Activated naive CD4-positive, alpha-beta T cell treated with anti-CD3 and anti-CD28 coated beads for 36 hours (primary cell): Measurements from ENCODE around the gene MTUS2. TPM values are rescaled to one million over a fixed set of nuclear protein-coding genes. Genes with fewer than 3 reads are reported as not detected.

Experiments used
- CTCF ChIA-PET: fragments of 350-600 bp; sonication (Branson Sonifier 250); formaldehyde crosslinking; loops from one replicate; lab custom pipeline; 2021; ENCODE audit warnings: antibody characterized with exemption; lab: Charles Lee
- DNase-seq: peaks from one replicate; pipeline ENCODE4 v3.0.0-alpha.2; 2020
- H3K27ac Mint-ChIP-seq: one replicate; pipeline ENCODE4 v1.8.0; 2021; ENCODE audit warnings: mild to moderate bottlenecking, mixed read lengths
- H3K27me3 Mint-ChIP-seq: one replicate; pipeline ENCODE4 v1.8.0; 2021; ENCODE audit warnings: low read depth, mixed read lengths
- H3K36me3 Mint-ChIP-seq: one replicate; pipeline ENCODE4 v1.8.0; 2021; ENCODE audit warnings: low read depth, mixed read lengths
- H3K4me1 Mint-ChIP-seq: one replicate; pipeline ENCODE4 v1.8.0; 2021; ENCODE audit warnings: low read depth, mixed read lengths
- H3K4me3 Mint-ChIP-seq: one replicate; pipeline ENCODE4 v1.8.0; 2021; ENCODE audit warnings: mild to moderate bottlenecking, moderate library complexity, mixed read lengths
- H3K9me3 Mint-ChIP-seq: one replicate; pipeline ENCODE4 v1.8.0; 2021; ENCODE audit warnings: mixed read lengths
- intact Hi-C: fragments of 100-400 bp; cut with micrococcal nuclease; formaldehyde crosslinking; loops from one replicate; pipeline ENCODE4 v1.15.1; 2023
- total RNA-seq, 2 experiments: library from RNA; stranded (reverse); gene quantifications; one replicate each; pipeline ENCODE4 v1.2.3, GENCODE V29; 2021

The MTUS2 gene
- total RNA-seq, 2 experiments from 2014 or later = not detected

DNA sequence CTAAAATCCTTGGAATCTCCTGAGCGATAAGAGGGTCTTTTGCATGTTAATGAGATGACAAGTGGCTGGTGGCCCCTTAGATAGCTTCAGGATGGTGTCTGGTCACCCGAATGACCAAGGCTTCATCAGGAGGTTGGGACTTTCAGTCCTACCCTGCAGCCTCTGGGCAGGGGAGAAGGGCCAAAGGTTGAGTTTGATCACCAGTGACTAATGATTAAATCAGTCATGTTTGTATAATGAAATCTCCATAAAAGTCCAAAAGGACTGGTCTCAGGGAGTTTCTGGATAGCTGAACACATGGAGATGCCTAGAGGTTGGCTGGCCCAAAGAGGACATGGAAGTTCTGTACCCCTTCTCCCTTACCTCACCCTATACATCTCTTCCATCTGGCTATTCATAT is 316.2 kb downstream of the MTUS2 start:
- Mint-ChIP-seq H3K4me3 (no peak overlapping the region), H3K4me1 (no peaks in the 10 kb centered on the region)

GRCh38 chr13:29137016-29137415 is 316.9 kb downstream of the MTUS2 start:
- Mint-ChIP-seq H3K27me3 (peaks cover 4% of the 10 kb centered on the region), H3K27ac (no peak overlapping the region), H3K4me3 (no peak overlapping the region), H3K36me3 (no peaks in the 10 kb centered on the region), H3K9me3 (peaks cover 5% of the 10 kb centered on the region), H3K4me1 (no peaks in the 10 kb centered on the region)
- intact Hi-C loops = no loop called here
- CTCF ChIA-PET = no interaction called here
- no peak for DNase-seq

More for the DNA sequence above, 316.2 kb downstream of the MTUS2 start:
- CTCF ChIA-PET = no interaction called here
- intact Hi-C loops = no loop called here
- Mint-ChIP-seq H3K27me3 (peaks cover 3% of the 10 kb centered on the region), H3K36me3 (no peaks in the 10 kb centered on the region), H3K9me3 (peaks cover 5% of the 10 kb centered on the region), H3K27ac (no peak overlapping the region)
- DNase-seq = no peak

GRCh38 chr13:29137995-29138394 is 317.9 kb downstream of the MTUS2 start:
- Mint-ChIP-seq H3K27ac (no peak overlapping the region), H3K36me3 (no peaks in the 10 kb centered on the region), H3K4me1 (no peaks in the 10 kb centered on the region), H3K9me3 (peaks cover 5% of the 10 kb centered on the region), H3K27me3 (peaks cover 4% of the 10 kb centered on the region), H3K4me3 (no peak overlapping the region)
- CTCF ChIA-PET = no interaction called here
- no peak for DNase-seq
- intact Hi-C loops = no loop called here

DNA sequence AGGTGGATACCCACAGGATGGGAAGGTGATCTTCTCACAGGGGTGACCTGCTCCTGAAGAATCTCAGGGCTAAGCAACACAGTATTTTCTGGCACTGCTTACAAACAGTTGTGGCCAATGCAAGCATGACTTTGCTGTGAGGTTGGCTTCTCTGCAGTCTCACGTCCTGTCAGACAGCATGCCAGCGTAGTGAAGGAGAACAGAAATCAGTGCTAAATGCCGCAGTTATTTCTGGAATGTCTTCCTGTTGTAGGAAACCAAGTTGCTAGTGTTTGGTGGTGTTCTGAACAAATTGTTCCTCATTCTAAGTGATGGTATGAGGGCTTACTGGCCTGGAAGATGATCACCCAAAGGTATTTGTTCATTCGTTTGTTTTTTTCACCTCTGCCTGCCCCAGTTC is 320.1 kb downstream of the MTUS2 start:
- Mint-ChIP-seq H3K27ac (no peak overlapping the region), H3K4me1 (no peaks in the 10 kb centered on the region), H3K4me3 (no peak overlapping the region), H3K27me3 (peaks cover 4% of the 10 kb centered on the region), H3K36me3 (no peaks in the 10 kb centered on the region), H3K9me3 (peaks cover 5% of the 10 kb centered on the region)
- CTCF ChIA-PET = no interaction called here
- no peak for DNase-seq
- intact Hi-C loops = no loop called here

GRCh38 chr13:29143847-29144246 is 323.7 kb downstream of the MTUS2 start:
- DNase-seq = no peak
- H3K36me3 Mint-ChIP-seq = no peaks in the 10 kb centered on the region
- no peak overlapping the region for H3K4me3 Mint-ChIP-seq
- peaks cover 6% of the 10 kb centered on the region for H3K9me3 Mint-ChIP-seq
- no peaks in the 10 kb centered on the region for H3K4me1 Mint-ChIP-seq
- no peak overlapping the region for H3K27ac Mint-ChIP-seq
- peaks cover 4% of the 10 kb centered on the region for H3K27me3 Mint-ChIP-seq
- CTCF ChIA-PET = interaction anchor here (0.6 to 1.7 kb wide), 2 partner anchors 21 to 812 kb away, joined by 3 read pairs; no protein-coding TSS in a partner anchor
- intact Hi-C loops = no loop called here

DNA sequence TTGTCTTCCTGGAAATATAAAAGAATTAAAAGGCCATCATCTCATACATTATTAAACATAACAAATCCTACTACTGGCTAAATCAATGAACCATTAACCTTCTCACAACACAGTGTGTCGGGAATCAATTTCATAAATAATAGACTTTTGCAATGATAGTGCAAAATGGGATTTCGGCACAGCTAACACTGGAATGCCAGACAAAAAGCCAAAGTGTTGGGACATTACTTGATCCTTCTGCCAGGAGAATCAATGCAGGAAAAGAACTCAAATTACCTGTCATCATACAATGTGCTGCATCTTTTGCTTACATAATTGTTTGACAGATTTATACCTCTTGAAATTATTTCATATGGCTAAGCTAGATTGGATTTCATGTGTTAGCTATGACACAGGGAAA is 334.3 kb downstream of the MTUS2 start:
- H3K36me3 Mint-ChIP-seq = no peaks in the 10 kb centered on the region
- intact Hi-C loops = no loop called here
- H3K4me1 Mint-ChIP-seq = no peaks in the 10 kb centered on the region
- H3K27me3 Mint-ChIP-seq = peaks cover 14% of the 10 kb centered on the region
- H3K27ac Mint-ChIP-seq = no peak overlapping the region
- DNase-seq = no peak
- H3K4me3 Mint-ChIP-seq = no peak overlapping the region
- H3K9me3 Mint-ChIP-seq = peaks cover 7% of the 10 kb centered on the region
- CTCF ChIA-PET = no interaction called here

GRCh38 chr13:29156136-29156535 is 336.0 kb downstream of the MTUS2 start:
- CTCF ChIA-PET = no interaction called here
- Mint-ChIP-seq H3K9me3 (peaks cover 7% of the 10 kb centered on the region), H3K36me3 (no peaks in the 10 kb centered on the region), H3K27me3 (peaks cover 17% of the 10 kb centered on the region), H3K4me1 (no peaks in the 10 kb centered on the region), H3K27ac (no peak overlapping the region), H3K4me3 (no peak overlapping the region)
- no peak for DNase-seq
- intact Hi-C loops = no loop called here

- CTCF ChIA-PET = no interaction called here
- Mint-ChIP-seq H3K27ac (no peak overlapping the region), H3K4me1 (no peaks in the 10 kb centered on the region)
Observed at GRCh38 chr13:29159871-29160270, 339.7 kb downstream of the MTUS2 start.

DNA sequence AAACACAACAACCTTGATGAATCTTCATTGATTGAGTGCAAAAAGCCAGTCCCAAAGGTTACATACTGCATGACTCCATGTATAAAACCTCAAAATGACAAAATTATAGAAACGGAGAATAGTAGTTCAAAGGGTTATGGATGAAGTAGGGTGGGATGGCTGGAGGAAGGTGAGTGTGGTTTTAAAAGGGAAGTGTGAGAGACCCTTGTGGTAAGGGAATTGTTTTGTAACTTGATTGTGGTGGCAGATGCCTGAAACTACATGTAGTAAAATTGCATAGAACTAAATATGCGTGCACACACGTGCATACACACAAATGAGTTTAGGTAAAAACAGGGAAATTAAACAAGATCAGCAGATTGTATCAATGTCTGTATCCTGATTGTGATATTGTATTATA is 340.7 kb downstream of the MTUS2 start:
- Mint-ChIP-seq H3K4me1 (no peaks in the 10 kb centered on the region), H3K27ac (no peak overlapping the region), H3K9me3 (no peaks in the 10 kb centered on the region), H3K27me3 (peaks cover 10% of the 10 kb centered on the region), H3K4me3 (no peak overlapping the region), H3K36me3 (no peaks in the 10 kb centered on the region)
- no peak for DNase-seq
- CTCF ChIA-PET = no interaction called here
- intact Hi-C loops = no loop called here

More at GRCh38 chr13:29159871-29160270, 339.7 kb downstream of the MTUS2 start:
- intact Hi-C loops = no loop called here
- peaks cover 10% of the 10 kb centered on the region for H3K27me3 Mint-ChIP-seq
- H3K4me3 Mint-ChIP-seq = no peak overlapping the region
- no peaks in the 10 kb centered on the region for H3K9me3 Mint-ChIP-seq
- no peaks in the 10 kb centered on the region for H3K36me3 Mint-ChIP-seq
- no peak for DNase-seq

DNA sequence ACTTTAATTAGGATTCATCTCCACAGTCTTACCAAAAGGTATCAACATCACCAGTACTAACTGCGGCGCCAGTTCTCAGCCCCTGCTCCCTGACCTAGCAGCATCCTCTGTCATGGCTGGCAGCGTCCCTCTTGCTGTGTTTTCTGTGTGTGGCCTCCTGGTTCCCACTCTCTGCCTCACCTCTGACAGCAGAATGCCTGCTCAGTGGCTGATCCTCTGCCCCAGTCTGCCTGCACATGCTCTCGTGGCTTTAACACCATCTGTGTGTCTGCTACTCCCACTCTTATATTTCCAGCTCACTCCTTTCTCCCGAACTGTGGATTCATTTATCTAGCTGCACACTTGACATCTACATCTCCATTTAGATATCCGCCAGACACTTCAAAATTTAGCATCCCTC is 341.5 kb downstream of the MTUS2 start:
- no peaks in the 10 kb centered on the region for H3K9me3 Mint-ChIP-seq
- intact Hi-C loops = no loop called here
- CTCF ChIA-PET = no interaction called here
- H3K36me3 Mint-ChIP-seq = no peaks in the 10 kb centered on the region
- H3K4me3 Mint-ChIP-seq = no peak overlapping the region
- H3K4me1 Mint-ChIP-seq = no peaks in the 10 kb centered on the region
- peaks cover 10% of the 10 kb centered on the region for H3K27me3 Mint-ChIP-seq
- DNase-seq = no peak
- no peak overlapping the region for H3K27ac Mint-ChIP-seq

DNA sequence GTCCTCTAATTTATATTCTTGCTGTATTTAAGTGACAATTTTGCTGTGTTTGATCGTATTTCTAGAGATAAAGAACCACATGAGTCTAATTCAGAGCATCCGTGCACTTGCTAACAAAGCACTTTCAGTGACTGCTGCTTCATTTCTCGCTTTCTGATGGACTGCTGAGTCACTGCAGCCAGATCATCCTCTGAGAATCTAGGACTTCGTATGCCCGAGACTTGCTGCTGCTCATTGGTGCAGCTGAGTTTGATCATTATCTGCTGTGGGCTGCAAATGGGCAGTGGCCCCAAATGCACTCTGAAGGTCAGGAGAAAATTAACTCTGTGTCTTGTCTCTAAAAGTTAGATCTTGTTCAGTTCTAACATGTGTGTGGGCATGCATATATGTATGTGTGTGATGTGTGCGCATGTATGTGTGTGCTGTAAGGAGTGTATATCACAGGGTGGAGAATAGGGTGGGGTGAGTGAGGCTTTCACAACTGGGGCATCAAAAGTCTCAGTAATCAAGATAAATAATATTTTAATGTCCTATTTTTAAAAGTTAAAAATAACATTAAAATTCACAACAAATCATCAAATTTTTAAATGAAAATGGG is 342.6 kb downstream of the MTUS2 start:
- DNase-seq = no peak
- Mint-ChIP-seq H3K27ac (no peak overlapping the region), H3K9me3 (no peaks in the 10 kb centered on the region), H3K4me3 (no peak overlapping the region), H3K27me3 (peaks cover 10% of the 10 kb centered on the region), H3K4me1 (no peaks in the 10 kb centered on the region), H3K36me3 (no peaks in the 10 kb centered on the region)
- intact Hi-C loops = no loop called here
- CTCF ChIA-PET = no interaction called here

DNA sequence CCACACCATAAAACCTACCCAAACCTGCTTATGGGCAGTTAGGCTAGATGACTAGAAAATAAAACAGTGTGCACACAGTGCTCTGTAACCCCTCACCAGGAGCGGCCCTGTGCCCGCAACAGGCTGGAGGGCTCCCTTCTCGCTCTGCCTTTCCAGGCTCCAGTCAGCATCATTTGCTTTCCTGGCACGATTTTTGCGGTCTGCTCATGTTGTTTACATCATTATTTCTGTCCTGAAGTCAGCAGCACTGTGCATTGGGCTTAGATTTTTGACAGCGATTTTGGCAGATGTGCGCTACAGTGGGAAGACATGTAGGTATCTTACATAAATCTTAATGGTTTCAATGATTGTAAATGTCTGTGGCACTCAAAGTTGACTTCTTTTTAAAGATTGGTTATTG is 344.0 kb downstream of the MTUS2 start:
- no peak for DNase-seq
- Mint-ChIP-seq H3K36me3 (no peaks in the 10 kb centered on the region), H3K4me3 (no peak overlapping the region), H3K27me3 (peaks cover 8% of the 10 kb centered on the region), H3K27ac (no peak overlapping the region), H3K9me3 (no peaks in the 10 kb centered on the region), H3K4me1 (no peaks in the 10 kb centered on the region)
- CTCF ChIA-PET = no interaction called here
- intact Hi-C loops = no loop called here

DNA sequence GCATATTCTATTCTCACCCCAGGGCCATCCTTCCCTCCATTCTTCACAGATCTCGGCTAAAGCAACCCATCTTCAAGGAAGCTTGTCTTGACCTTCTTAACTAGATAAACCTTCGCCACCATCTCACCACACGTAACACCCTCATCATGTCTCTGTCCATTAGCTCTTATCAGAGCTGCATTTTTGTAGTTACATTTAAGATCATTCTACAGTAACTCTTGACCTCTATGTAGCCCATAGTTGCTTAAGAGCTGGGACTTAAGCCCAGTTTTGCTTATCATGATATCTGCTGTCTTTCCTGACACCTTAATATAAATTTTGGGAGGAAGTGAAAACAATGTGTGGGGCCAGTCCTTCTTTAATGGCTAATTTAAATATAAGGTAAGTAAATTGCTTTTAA is 345.1 kb downstream of the MTUS2 start:
- intact Hi-C loops = no loop called here
- H3K9me3 Mint-ChIP-seq = no peaks in the 10 kb centered on the region
- no peak overlapping the region for H3K4me3 Mint-ChIP-seq
- H3K4me1 Mint-ChIP-seq = no peaks in the 10 kb centered on the region
- H3K36me3 Mint-ChIP-seq = no peaks in the 10 kb centered on the region
- H3K27me3 Mint-ChIP-seq = peaks cover 6% of the 10 kb centered on the region
- no peak overlapping the region for H3K27ac Mint-ChIP-seq
- CTCF ChIA-PET = interaction anchor here (0.5 kb wide), 1 partner anchor 224 kb away, joined by 3 read pairs; no protein-coding TSS in a partner anchor
- DNase-seq = no peak
